Stimulated activated CD4-positive, alpha-beta T cell treated with anti-CD3 and anti-CD28 coated beads, Interleukin-4, amount 100 ng/mL, for 1 hour (primary cell): ENCODE results near the gene ETFA.

ENCODE experiments used
- DNase-seq: peaks from one replicate; pipeline ENCODE4 v3.0.0-alpha.2; 2020

ETFA gene

DNA sequence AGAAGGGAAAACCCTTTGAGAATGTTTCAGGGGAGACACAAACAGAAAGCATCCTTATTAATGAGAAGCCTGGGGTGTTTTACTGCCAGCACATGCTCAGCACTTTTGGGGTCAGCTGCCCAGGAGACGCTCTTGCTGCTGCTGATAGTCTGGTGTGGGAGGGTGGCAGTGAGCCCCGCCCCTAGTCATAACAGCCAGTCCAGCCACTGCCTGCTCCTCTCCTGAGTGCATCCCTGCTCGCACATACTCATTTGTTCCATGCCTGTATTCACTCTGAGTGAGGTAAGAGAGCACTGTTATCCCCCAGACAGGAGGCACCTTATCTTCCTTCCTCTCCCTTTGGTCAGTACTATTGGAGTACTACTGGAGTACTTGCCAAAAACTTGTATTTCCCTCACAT, 101.3 kb downstream of the ETFA start:
- DNase-seq = no peak

DNA sequence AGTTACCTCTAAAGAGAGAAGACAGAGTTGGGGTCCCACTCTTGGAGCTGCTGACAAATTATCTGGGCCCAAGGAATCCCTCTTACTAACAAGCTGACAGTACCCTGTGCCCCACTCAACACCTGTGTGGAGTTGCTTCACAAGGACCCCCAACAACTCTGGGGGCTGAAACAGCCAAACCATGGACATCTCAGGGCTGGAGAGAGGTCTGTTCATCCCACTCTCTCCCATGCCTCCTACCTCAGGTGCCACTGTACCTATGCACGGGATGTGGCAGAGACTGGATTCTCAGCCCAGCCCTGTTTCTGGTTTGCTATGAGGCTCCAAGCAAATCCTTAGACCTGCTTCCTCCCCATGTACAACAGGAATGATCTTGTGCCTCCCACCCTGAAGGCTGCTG, 101.7 kb downstream of the ETFA start:
- DNase-seq = no peak

- DNase-seq = no peak
Observed at GRCh38 chr15:76208786-76209424, 102.4 kb downstream of the ETFA start.

GRCh38 chr15:76208084-76208785, 103.0 kb downstream of the ETFA start:
- DNase-seq = no peak

- DNase-seq = no peak
Observed at GRCh38 chr15:76206325-76206976, 104.8 kb downstream of the ETFA start.

DNA sequence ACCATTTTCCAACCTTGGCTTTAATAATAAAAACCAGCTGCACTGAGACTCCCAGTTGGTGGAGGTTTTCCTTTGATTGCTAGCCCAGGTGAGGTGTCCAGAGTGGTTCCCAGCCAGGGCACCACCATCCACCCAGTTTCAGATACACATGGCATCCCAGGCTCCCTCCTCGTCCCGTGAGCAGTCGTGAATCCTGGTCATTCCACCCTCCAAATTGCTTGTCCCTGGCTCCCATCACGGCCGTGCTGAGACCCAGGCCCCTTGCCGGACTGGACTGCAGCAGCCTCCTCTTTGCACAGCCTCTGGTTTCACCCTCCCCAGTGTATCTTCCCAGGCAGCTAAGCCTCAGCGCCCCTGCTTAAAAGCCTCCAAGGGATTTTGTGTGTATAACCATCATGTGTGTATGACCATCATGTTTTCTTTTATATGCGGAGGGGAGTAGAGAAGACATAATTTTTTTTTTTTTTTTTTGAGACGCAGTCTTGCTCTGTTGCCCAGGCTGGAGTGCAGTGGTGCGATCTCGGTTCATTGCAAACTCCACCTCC, 106.3 kb downstream of the ETFA start:
- no peak for DNase-seq

- no peak for DNase-seq
Observed at GRCh38 chr15:76204109-76204845, 107.0 kb downstream of the ETFA start.

- DNase-seq = no peak
Observed at GRCh38 chr15:76203346-76204108, 107.7 kb downstream of the ETFA start.

DNA sequence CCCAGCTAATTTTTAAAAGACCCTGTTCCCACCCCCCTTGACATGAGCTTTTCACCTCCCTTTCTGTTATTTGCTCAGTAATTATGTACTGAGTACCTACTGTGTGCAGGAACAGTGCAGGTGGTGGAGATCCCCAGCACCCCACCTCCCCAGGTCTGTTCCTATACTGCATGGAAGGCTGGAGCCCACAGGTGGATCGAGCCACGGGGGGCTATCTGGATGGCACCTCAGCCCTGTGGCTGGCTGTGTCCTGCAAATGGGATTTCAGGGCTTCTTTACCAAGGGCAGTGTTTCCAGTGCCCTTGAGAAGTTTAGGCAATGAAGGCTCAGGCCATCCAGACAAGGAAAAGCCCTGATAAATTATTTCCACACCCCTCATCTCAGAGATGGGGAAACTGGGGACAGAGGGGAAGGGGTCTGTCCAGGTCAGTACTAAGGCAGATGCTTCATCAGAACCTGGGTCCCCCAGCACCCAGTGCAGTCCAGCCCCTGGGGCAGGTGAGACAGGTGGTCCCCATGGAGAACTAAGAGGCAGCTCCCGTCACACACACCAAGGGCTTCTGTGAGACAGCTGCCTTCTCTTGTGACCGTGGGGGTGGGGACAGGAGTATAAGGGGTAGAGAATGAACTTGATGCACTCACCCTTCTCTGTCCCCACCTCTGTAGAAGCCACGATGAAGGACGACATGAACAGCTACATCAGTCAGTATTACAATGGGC, 109.6 kb downstream of the ETFA start:
- DNase-seq = no peak

DNA sequence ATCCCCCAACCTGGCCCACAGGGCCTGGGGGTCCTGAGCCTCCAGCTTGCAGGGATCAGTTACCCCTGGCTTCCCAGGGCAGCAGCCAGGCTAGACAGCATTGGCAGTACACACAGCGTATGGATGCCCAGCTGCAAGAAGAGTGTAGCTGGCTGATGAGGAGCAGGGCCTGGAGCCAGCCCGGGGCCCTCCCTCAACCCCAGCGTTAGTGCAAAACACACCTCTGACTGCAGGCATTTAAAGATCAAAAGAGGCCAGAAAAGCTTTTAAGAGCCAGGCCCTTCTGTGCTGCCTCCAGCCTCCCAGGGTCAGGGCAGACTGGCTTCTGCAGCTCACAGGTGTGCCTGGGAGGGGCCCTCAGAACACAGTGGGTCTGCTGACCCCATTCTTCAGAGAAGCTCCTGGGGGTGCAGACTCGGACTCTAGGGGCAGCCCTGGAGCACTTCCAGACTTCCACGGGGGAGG, 110.6 kb downstream of the ETFA start:
- DNase-seq = no peak

DNA sequence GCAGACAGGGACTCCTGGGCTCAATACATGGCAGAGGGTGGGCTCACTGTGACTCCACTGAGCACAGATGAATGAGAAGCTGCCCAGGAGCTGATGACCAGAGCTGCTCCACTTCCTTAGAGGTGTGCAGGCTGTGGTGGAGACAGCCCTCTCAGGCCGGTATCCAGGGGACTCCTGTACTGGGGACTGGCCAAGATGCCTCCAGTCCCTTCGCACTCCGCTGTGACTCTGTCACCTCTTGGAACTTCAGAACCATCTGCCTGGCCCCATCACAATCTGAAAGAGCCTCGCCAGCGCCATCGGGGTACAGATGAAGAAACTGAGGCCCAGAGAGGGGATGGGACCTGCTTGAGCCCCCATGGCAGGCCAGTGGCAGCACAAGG, 111.2 kb downstream of the ETFA start:
- no peak for DNase-seq

- DNase-seq = no peak
Observed at GRCh38 chr15:76199106-76200082, 111.9 kb downstream of the ETFA start.

GRCh38 chr15:76198456-76199105, 112.7 kb downstream of the ETFA start:
- no peak for DNase-seq

DNA sequence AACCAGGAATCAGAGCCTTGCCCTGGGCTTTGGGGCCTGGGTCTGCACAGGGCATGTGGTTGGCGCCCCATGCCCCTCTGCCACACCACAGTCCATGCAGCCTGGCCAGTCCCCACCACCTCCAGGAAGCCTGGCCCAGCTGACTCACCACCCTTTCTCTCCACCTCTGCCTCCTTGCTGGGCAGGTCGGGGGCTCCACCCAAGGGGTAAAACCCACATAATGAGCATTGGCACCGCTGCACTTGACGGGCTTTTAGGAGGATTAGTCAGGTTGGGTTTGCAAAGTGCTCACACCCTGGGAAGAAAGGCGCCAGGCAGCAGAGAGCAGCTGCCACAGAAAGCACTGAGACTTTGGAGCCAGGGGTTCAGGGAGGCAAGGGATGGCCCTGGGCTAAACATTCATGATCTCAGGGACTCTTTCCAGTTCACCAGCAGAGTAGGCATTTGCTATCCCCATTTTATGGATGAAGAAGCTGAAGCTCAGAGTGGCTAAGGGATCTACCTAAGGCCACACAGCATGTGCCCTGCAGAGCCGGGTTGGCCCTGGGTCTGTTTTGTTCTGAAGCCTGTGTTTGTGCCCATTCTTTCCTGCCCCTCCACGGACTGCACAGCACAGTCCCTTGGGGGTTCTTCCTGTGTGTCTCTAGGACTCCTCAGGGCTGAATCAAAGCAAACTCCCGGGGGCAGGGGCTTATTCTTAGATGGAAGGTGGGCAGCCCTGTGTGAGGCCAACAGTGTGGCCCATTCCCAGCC, 113.4 kb downstream of the ETFA start:
- no peak for DNase-seq

DNA sequence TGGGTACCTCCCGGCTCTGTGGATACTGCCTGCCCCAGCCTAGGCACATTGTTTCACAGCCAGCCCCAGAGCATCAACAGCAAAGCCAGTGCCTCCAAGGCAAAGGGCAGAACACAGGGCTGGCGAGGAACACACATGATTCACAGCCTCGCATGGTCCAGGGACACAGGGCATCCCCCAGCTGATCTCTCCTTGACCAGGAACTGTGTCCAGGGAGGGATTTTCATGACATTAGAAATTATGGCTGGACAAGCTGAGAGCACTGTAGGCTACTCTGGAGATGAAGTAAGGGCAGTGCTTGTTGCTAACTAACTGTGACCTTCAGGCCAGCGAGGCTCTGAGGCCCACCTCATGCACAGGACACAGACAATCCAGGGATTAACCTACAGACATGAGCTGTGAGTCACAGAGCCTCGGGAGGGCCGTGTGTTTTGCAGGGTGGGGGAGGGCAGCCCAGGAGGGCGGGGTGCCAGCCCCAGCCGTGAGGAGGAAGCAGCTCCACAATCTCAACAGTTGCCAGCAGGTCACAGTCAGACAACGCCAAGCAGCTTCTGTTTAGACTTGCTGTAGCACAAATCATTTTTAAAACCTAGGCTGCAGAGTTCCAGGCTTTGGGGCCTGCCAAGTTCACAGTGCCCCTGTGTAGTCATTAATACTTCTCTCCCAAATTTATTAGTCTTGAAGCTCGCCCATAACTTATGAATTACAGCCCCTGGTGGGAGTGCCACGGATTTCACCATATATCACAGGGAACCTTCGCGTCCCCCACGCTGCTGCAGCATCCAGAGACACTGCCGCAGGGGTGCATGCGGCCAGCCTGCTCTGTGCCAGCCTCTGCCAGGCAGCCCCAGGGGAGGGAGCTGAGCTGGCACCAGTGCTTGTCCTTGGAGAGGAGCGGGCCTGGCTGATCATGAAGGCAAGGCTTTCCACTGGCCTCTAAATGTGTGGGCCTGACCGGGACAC, 114.7 kb downstream of the ETFA start:
- no peak for DNase-seq

- DNase-seq = no peak
Observed at GRCh38 chr15:76195506-76196268, 115.6 kb downstream of the ETFA start.

- DNase-seq = no peak
Observed at GRCh38 chr15:76193934-76194333, 117.3 kb downstream of the ETFA start.
